ENCODE measurements around the gene PCCA. TPM values are rescaled to one million over a fixed set of nuclear protein-coding genes. Genes with fewer than 3 reads are reported as not detected.

Gene PCCA
- total and polyA plus RNA-seq, 2 donors (not counting 3 experiments of a cell fraction or from before 2014, with no cell fraction given), result 5.7 to 20.2 TPM

- no peaks in the 10 kb centered on the region for H3K27me3 ChIP-seq (ENCODE audit: control insufficient read depth in 2 of 2, insufficient read depth in 2 of 2, low read length in 2 of 2)
- no peak overlapping the region for H3K4me2 ChIP-seq (ENCODE audit: insufficient read depth, low read length)
- no peak overlapping the region for H2AFZ ChIP-seq (ENCODE audit: low read depth, low read length)
- no TSS peak for BruUV-seq (replicated peaks)
- H4K20me1 ChIP-seq (replicated peaks; ENCODE audit: control insufficient read depth, extremely low read depth, insufficient read depth, low read length), result peaks cover 2% of the 10 kb centered on the region
- H3K4me1 ChIP-seq (ENCODE audit: control insufficient read depth, extremely low read depth, insufficient read depth, low read length), result no peaks in the 10 kb centered on the region
- intact Hi-C loops (cut with micrococcal nuclease) (no loop called here), dilution Hi-C loops (cut with MboI; ENCODE audit: extremely low pct_ligation_motif_present, low sequenced_read_pairs) (no loop called here)
- TF ChIP-seq JUN (IDR thresholded peaks at IDR 0.05; ENCODE audit: borderline replicate concordance, insufficient read depth, insufficient read length, low read depth) (no peak), CTCF (IDR thresholded peaks at IDR 0.05; ENCODE audit: extremely low read depth in 1 of 2, insufficient read depth in 1 of 2, low read depth in 1 of 2, low read length in 2 of 2) (no peak), EZH2 (IDR thresholded peaks at IDR 0.05; ENCODE audit: borderline replicate concordance, low read depth, low read length, severe bottlenecking) (no peak), MYC (IDR thresholded peaks at IDR 0.05; ENCODE audit: low read depth, low read length) (no peak), MAX (IDR thresholded peaks at IDR 0.05; ENCODE audit: insufficient read depth, insufficient read length) (no peak), FOS (IDR thresholded peaks at IDR 0.05; ENCODE audit: borderline replicate concordance, insufficient read depth, low read length) (no peak), GATA2 (IDR thresholded peaks at IDR 0.05; ENCODE audit: insufficient read depth, insufficient read length, low read depth, low read length) (no peak), POLR2AphosphoS5 (IDR thresholded peaks at IDR 0.05; ENCODE audit: insufficient read depth, low read depth, low read length) (no peak), POLR2A (IDR thresholded peaks at IDR 0.05; ENCODE audit: low read depth, low read length) (no peak)
- no peak overlapping the region for H3K4me3 ChIP-seq (replicated peaks in 1 of 3; ENCODE audit: insufficient read depth in 1 of 3, low read depth in 1 of 3, low read length in 3 of 3)
- peaks cover 0 to under 1% of the 10 kb centered on the region in 2 experiments for H3K36me3 ChIP-seq (ENCODE audit: control insufficient read depth in 2 of 2, extremely low read depth in 1 of 2, insufficient read depth in 2 of 2, low read length in 2 of 2)
- no peak for DNase-seq (ENCODE audit: low read depth, low spot score)
- POLR2A ChIA-PET, result no interaction called here
- H3K9ac ChIP-seq (replicated peaks; ENCODE audit: extremely low read depth, insufficient read depth, low read length), result no peak overlapping the region
- H3K9me3 ChIP-seq (replicated peaks; ENCODE audit: control insufficient read depth, insufficient read depth, low read length), result no peaks in the 10 kb centered on the region
- CTCF ChIA-PET, result interaction anchor here (1.2 kb wide), 1 partner anchor 127 kb away, joined by 3 read pairs; no protein-coding TSS in a partner anchor
- H3K27ac ChIP-seq (ENCODE audit: insufficient read depth, low read depth, low read length), result no peak overlapping the region
- no peak for FAIRE-seq
- no peaks in the 10 kb centered on the region for H3K9me1 ChIP-seq (replicated peaks; ENCODE audit: control insufficient read depth, extremely low read depth, insufficient read depth, low read length)
- H3K79me2 ChIP-seq (ENCODE audit: control insufficient read depth, insufficient read depth, low read length), result no peaks in the 10 kb centered on the region
Measured at GRCh38 chr13:100108913-100109507, 20.1 kb downstream of the PCCA start.
